ENCODE measurements around the gene RPE.

DNA sequence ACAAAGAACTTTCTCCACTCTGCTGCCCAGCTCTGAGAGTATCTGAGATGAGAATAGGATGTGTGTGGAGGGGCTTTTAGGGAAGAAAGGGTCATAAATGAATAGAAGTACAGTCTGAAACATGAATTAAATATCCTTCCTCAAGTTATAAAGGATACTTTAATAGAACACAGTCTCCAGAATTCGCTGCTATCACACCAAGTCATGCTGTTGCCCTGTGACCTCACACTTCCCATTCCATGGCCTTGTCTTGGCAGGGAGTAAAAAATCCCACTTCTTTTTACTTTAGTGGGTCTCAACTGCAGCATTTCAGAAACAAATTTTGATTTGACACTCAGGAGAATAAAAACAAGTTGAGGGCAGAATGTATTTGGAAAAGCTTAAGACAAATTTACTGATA is 3.8 kb upstream of the RPE start:
- TF ChIP-seq, protein P1, sequence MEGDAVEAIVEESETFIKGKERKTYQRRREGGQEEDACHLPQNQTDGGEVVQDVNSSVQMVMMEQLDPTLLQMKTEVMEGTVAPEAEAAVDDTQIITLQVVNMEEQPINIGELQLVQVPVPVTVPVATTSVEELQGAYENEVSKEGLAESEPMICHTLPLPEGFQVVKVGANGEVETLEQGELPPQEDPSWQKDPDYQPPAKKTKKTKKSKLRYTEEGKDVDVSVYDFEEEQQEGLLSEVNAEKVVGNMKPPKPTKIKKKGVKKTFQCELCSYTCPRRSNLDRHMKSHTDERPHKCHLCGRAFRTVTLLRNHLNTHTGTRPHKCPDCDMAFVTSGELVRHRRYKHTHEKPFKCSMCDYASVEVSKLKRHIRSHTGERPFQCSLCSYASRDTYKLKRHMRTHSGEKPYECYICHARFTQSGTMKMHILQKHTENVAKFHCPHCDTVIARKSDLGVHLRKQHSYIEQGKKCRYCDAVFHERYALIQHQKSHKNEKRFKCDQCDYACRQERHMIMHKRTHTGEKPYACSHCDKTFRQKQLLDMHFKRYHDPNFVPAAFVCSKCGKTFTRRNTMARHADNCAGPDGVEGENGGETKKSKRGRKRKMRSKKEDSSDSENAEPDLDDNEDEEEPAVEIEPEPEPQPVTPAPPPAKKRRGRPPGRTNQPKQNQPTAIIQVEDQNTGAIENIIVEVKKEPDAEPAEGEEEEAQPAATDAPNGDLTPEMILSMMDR (IDR thresholded peaks at IDR 0.05; ENCODE audit: low read depth, low read length, poor library complexity, severe bottlenecking): no peak
- no peak for TF ChIP-seq EZH2phosphoT487 (IDR thresholded peaks at IDR 0.05; ENCODE audit: borderline replicate concordance, low read length)

Data from DOHH2 (cell line).